Mesodermal cell (in vitro differentiated cells): ENCODE measurements around the gene GBA2.

Source experiments
- H3K27ac ChIP-seq: 2 replicates; pipeline ENCODE4 v1.7.0; 2013; ENCODE audit warnings: mild to moderate bottlenecking, low read depth, low read length, moderate library complexity; ENCODE audit not compliant: severe bottlenecking
- H3K36me3 ChIP-seq: 2 replicates; pipeline ENCODE4 v1.7.1; 2013; ENCODE audit warnings: mild to moderate bottlenecking, low read length, moderate library complexity; ENCODE audit not compliant: control insufficient read depth, insufficient read depth
- H3K4me1 ChIP-seq: one replicate; pipeline ENCODE4 v1.7.1; 2013; ENCODE audit warnings: mild to moderate bottlenecking, low read length; ENCODE audit not compliant: insufficient read depth, control insufficient read depth, poor library complexity, severe bottlenecking
- H3K4me3 ChIP-seq: 2 replicates; pipeline ENCODE4 v1.7.0; 2013; ENCODE audit warnings: low read length, control low read depth, mild to moderate bottlenecking; ENCODE audit not compliant: insufficient read depth, poor library complexity, severe bottlenecking; ENCODE audit errors: extremely low read depth
- H3K9me3 ChIP-seq: 2 replicates; pipeline ENCODE4 v1.7.1; 2013; ENCODE audit warnings: mild to moderate bottlenecking, low read length, moderate library complexity; ENCODE audit not compliant: control insufficient read depth
- WGBS, 2 experiments: methylation state at CpG; one replicate each; pipeline ENCODE4 v1.1.5; 2013; ENCODE audit warnings: missing lambda C conversion rate in 2 of 2; ENCODE audit not compliant: insufficient coverage in 2 of 2; 5-methylcytosine and 5-hydroxymethylcytosine counted together

Gene GBA2

GRCh38 chr9:35703906-35704672 is 44.9 kb downstream of the GBA2 start:
- Histone ChIP-seq H3K36me3 (peaks cover 100% of the 10 kb centered on the region), H3K4me1 (no peaks in the 10 kb centered on the region), H3K27ac (no peak overlapping the region), H3K4me3 (no peak overlapping the region), H3K9me3 (no peaks in the 10 kb centered on the region)
- WGBS, 2 experiments: 94 to 96% methylated on average over 25 to 26 of the region's 26 CpGs

GRCh38 chr9:35702696-35703095 is 46.3 kb downstream of the GBA2 start:
- no peak overlapping the region for H3K27ac ChIP-seq
- H3K4me3 ChIP-seq: no peak overlapping the region
- no peaks in the 10 kb centered on the region for H3K4me1 ChIP-seq
- peaks cover 100% of the 10 kb centered on the region for H3K36me3 ChIP-seq
- WGBS, 2 experiments: 96 to 98% methylated on average over 7 of the region's 7 CpGs
- H3K9me3 ChIP-seq: no peaks in the 10 kb centered on the region

GRCh38 chr9:35700942-35701341 is 48.1 kb downstream of the GBA2 start:
- H3K36me3 ChIP-seq: peaks cover 99% of the 10 kb centered on the region
- H3K27ac ChIP-seq: no peak overlapping the region
- no peak overlapping the region for H3K4me3 ChIP-seq
- no peaks in the 10 kb centered on the region for H3K4me1 ChIP-seq
- H3K9me3 ChIP-seq: no peaks in the 10 kb centered on the region

GRCh38 chr9:35700031-35700430 is 49.0 kb downstream of the GBA2 start:
- peaks cover 96% of the 10 kb centered on the region for H3K36me3 ChIP-seq
- no peaks in the 10 kb centered on the region for H3K9me3 ChIP-seq
- H3K4me1 ChIP-seq: no peaks in the 10 kb centered on the region
- H3K4me3 ChIP-seq: no peak overlapping the region
- WGBS, 2 experiments: 92 to 94% methylated on average over 10 to 11 of the region's 11 CpGs
- H3K27ac ChIP-seq: no peak overlapping the region

GRCh38 chr9:35698231-35698630 is 50.8 kb downstream of the GBA2 start:
- Histone ChIP-seq H3K9me3 (no peaks in the 10 kb centered on the region), H3K36me3 (peaks cover 78% of the 10 kb centered on the region), H3K4me3 (no peak overlapping the region), H3K27ac (no peak overlapping the region), H3K4me1 (no peaks in the 10 kb centered on the region)
- 88 to 92% methylated on average over 5 of the region's 5 CpGs for WGBS, 2 experiments

GRCh38 chr9:35697486-35697885 is 51.5 kb downstream of the GBA2 start:
- no peaks in the 10 kb centered on the region for H3K4me1 ChIP-seq
- H3K4me3 ChIP-seq: no peak overlapping the region
- H3K27ac ChIP-seq: no peak overlapping the region
- WGBS, 2 experiments: 97 to 98% methylated on average over 9 to 13 of the region's 14 CpGs
- H3K36me3 ChIP-seq: peaks cover 71% of the 10 kb centered on the region
- no peaks in the 10 kb centered on the region for H3K9me3 ChIP-seq

- H3K4me1 ChIP-seq: no peaks in the 10 kb centered on the region
- no peaks in the 10 kb centered on the region for H3K9me3 ChIP-seq
- H3K27ac ChIP-seq: no peak overlapping the region
- WGBS, 2 experiments: 64 to 66% methylated on average over 8 to 9 of the region's 9 CpGs
- peaks cover 63% of the 10 kb centered on the region for H3K36me3 ChIP-seq
- H3K4me3 ChIP-seq: no peak overlapping the region
These were observed 52.4 kb downstream of the GBA2 start for GRCh38 chr9:35696520-35697215.

- H3K36me3 ChIP-seq: peaks cover 56% of the 10 kb centered on the region
These were observed 53.1 kb downstream of the GBA2 start for GRCh38 chr9:35695943-35696401.

GRCh38 chr9:35691757-35692301 is 57.2 kb downstream of the GBA2 start:
- H3K4me1 ChIP-seq: peaks cover 19% of the 10 kb centered on the region
- H3K27ac ChIP-seq: peak overlapping the region; percentile 92
- no peaks in the 10 kb centered on the region for H3K9me3 ChIP-seq
- WGBS, 2 experiments: 65 to 67% methylated on average over 10 of the region's 13 CpGs
- H3K4me3 ChIP-seq: peak overlapping the region; percentile 79
- H3K36me3 ChIP-seq: peaks cover 29% of the 10 kb centered on the region

More at GRCh38 chr9:35695943-35696401, 53.1 kb downstream of the GBA2 start:
- no peaks in the 10 kb centered on the region for H3K4me1 ChIP-seq
- no peaks in the 10 kb centered on the region for H3K9me3 ChIP-seq
- no peak overlapping the region for H3K4me3 ChIP-seq
- 100% methylated on average over 1 to 3 of the region's 3 CpGs for WGBS, 2 experiments
- H3K27ac ChIP-seq: no peak overlapping the region

- H3K4me1 ChIP-seq: peaks cover 23% of the 10 kb centered on the region
- peak overlapping the region; percentile 92 for H3K27ac ChIP-seq
- H3K4me3 ChIP-seq: peak overlapping the region; percentile 79
- H3K9me3 ChIP-seq: no peaks in the 10 kb centered on the region
- H3K36me3 ChIP-seq: peaks cover 30% of the 10 kb centered on the region
- WGBS, 2 experiments: 12 to 18% methylated on average over 8 to 9 of the region's 10 CpGs
These were observed 57.7 kb downstream of the GBA2 start for GRCh38 chr9:35691334-35691650.
